Stimulated activated naive CD4-positive, alpha-beta T cell (primary cell): ENCODE results near the gene SP1.
"Not testable (repeated sequence)": the region's sequence is repeated elsewhere in the genome, so short reads cannot be mapped to it uniquely, and the experiment has no call there.

Experiments used
- DNase-seq, 6 experiments: peaks; one replicate each; lab custom pipeline; 2025; lab: John Stamatoyannopoulos, UW

Gene SP1

DNA sequence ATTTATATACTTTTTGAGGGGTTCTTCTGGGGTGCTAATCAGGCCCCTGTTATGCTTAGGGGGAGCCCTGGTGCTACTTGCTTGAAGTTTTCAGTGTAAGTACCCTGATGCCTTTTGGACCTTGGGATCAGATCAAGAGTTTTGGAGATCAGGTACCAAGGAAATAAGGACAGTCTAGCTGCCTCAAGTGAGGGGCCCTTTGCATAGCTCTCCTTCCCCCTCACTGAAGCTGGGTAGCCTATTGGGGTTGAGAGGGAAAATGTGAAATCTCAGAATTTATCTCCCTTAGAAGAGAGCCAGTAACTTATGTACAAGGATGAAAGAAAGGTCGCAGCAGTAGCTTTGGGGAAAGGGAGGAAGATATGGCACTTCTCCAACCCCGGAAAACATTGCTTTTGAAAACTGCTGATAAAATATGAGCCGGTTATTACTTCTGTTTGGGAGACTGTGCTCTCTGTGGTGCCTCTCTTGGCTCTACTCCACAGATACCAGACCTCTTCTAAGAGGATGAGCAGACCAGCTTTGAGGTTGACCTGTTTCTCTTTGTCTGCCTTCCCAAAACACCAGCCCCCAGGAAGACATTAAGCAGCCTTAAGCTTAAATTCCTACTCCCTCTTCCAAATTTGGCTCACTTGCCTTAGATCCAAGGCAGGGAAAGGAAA lies 34.9 kb downstream of the SP1 start:
- no peak for DNase-seq

DNA sequence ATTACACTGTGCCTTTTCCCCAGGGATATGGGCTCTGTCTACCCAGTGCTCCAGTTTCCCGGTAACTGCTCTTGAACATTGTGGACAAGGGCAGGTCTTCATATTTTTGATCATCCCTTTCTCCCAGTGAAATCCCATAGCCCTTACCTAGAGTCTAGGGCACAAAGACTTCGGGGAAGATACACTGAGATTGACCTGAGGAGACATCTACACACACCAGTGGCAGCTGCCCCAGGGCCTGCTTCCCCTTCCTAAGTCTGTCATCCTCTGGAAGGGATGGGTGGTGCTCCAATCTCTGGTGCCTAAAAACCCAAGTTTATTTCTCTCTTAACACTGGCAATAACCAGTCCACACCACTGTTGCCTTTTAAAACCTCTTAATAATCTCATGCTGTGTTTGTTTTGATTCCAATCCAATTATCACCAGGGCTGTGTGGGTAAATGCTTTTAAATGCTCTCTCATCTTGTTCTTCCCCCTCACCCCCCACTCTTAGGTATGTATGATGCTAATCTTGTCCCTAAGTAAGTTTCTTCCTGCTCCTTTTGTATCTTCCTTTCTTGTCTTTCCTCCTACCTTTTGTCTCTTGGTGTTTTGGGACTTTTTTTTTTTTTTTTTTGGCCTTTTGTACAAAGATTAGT lies 35.9 kb downstream of the SP1 start:
- not testable (repeated sequence) for DNase-seq

DNA sequence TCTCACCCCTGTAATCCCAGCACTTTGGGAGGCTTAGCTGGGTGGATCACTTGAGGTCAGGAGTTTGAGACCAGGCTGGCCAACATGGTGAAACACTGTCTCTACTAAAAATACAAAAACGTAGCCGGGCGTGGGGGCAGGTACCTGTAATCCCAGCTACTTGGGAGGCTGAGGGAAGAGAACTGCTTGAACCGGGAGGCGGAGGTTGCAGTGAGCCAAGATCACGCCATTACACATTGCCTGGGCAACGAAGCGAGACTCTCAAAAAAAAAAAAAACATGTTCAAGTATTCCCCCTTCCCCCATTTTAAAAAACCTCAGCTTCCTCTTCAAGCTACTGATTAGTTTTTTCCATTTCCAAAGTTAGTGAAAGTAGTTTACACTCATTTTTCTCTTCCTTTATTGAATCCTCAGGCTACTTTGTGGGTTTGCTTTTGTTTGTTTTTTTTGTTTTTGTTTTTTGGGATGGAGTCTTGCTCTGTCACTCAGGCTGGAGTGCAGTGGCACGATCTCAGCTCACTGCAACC lies 37.4 kb downstream of the SP1 start:
- DNase-seq, result peak in 3 of 6 experiments; percentile 10 to 35 (median 19)

DNA sequence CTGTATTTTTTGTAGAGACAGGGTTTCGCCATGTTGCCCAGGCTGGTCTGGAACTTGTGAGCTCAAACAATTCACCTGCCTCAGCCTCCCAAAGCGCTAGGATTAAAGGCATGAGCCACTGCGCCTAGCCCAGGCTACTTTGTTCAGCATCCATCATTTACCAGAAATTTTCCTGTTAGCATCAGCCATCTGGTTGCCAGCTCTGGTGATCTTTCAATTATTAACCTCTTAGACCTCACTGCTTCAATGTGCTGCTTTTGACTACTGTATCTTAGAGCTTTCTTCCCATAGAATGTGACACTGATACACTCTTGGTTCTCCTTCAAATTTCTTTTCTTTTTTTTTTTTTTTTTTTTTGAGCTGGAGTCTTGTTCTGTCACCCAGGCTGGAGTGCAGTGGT lies 38.2 kb downstream of the SP1 start:
- no peak for DNase-seq

DNA sequence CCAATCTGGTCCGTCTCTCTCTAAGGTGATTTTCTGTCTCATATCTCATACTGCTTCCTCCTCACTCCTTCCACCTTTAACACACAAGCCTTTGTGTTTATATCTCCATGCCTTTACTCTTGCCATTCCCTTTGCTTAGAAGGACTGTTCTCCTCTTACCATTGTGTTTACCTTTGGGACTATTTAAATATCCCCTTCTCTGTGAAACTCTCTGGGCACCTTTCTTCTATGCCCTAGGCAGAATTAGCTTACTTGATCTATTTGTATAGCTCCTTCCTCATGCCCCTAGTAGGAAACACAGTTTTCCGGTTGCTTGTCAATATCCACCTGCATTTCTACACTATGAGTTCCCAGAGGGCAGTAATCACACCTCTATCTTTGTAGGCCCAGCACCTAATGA lies 39.8 kb downstream of the SP1 start:
- DNase-seq, result no peak

DNA sequence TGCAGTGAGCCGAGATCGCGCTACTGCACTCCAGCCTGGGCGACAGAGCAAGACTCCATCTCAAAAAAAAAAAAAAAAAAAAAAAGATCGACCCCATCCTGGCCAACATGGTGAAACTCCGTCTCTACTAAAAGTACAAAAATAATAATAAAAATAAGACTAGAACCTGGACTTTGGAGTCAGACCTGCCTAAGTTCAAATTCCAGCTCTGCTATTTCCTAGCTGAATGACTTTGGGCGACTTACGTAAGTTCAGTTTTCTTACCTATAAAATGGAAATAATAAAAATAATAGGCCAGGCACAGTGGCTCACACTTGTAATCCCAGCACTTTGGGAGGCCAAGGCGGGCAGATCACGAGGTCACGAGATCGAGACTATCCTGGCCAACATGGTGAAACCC lies 42.3 kb downstream of the SP1 start:
- not testable (repeated sequence) for DNase-seq

DNA sequence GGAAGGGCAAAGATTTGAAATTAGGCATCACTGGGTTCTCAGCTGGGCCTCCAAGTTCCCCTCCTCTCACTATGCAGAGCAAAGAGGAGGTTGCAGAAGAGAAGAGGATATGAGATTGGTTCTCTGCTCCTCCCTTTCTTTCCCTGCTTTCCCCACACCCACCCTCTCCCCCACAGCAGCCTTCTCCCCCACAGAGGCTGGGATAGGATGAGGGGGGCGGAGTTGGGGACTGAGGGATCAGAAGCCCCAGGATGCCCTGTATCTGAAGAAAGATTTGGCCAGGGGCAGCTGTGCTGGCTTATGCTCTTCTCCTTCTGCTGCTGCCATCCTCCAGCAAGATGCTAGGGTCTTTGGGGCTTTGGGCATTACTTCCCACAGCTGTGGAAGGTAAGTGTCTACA lies 43.6 kb downstream of the SP1 start, which contains the start of gene AMHR2:
TSS of gene AMHR2 (plus strand) at position 259 of the 400 bp plus-strand sequence. CDS start at position 339, 80 bp downstream.
- DNase-seq, result no peak

DNA sequence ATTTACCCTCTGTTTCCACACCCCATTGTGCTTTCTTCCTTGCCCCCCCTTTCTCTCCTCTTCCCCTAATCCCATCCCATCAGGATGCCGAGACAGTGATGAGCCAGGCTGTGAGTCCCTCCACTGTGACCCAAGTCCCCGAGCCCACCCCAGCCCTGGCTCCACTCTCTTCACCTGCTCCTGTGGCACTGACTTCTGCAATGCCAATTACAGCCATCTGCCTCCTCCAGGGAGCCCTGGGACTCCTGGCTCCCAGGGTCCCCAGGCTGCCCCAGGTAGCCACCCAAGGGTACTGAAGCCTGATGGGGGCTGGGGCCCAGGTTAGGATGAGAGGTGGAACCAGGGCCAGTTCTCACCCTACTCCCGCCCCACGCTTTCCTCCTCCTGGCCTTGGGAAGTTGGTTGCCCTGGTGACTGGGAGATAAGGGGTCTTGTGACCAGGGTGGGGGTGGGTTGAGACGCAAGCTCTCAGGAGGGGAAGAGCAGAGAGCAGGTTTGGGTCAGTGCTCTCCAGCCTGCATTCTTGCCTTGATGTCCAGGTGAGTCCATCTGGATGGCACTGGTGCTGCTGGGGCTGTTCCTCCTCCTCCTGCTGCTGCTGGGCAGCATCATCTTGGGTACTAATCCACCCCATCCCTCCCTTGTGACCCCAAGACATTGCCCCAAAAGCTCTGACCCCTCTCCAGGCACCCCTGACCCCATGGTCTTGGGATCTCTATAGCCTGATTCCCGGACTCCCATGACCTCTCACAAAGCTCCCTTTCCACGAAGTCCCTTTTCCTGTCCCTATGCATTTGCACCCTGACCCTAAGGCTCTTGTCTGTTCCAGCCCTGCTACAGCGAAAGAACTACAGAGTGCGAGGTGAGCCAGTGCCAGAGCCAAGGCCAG lies 44.9 kb downstream of the SP1 start:
- no peak for DNase-seq

DNA sequence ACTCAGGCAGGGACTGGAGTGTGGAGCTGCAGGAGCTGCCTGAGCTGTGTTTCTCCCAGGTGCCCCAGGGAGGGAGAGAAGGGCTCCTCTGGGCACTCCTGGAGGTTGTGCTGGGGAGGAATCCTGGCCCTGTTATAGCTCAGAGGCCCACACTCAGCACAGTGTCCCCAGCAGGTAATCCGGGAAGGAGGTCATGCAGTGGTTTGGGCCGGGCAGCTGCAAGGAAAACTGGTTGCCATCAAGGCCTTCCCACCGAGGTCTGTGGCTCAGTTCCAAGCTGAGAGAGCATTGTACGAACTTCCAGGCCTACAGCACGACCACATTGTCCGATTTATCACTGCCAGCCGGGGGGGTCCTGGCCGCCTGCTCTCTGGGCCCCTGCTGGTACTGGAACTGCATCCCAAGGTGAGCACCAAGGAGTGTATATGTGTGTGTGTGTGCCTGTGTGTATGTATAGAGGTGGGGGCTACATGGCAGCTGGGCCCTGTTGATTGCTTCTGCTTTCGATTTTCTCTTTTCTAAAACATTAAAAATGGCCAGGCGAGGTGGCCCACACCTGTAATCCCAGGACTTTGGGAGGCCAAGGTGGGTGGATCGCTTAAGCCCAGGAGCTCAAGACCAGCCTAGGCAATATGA lies 45.7 kb downstream of the SP1 start:
- DNase-seq, result no peak

DNA sequence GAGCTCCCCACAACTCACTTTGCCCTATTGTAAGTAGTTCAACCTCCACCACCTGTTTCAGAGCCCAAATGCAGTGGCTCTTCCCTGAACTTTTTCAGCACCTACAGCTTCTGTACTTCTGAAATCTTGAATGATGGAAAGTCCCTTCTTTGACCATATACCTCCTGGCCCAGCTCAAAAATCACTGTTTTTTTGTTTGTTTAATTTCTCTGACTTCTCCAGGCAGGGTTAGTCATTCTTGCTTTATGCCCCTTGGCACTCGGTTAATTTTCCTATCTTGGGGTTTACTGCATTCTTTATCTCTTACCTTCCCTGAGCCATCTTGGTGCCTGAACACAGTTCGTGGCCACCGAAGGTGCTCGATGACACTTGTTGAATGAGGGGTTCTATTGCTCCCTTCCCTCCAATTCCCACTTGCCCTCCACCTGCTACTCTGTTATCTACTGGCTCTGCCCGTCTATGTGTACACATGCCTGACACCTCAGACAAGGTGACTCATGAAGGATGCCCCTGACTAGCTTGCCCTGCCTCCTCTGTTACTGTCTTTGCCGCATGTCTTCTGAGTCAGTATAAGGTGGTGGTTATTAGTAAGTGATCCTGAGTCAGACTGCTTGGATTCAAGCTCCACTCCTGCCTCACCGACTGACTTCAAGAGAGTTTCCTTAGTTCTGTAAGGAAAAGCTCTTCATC lies 48.1 kb downstream of the SP1 start:
- DNase-seq, result no peak

DNA sequence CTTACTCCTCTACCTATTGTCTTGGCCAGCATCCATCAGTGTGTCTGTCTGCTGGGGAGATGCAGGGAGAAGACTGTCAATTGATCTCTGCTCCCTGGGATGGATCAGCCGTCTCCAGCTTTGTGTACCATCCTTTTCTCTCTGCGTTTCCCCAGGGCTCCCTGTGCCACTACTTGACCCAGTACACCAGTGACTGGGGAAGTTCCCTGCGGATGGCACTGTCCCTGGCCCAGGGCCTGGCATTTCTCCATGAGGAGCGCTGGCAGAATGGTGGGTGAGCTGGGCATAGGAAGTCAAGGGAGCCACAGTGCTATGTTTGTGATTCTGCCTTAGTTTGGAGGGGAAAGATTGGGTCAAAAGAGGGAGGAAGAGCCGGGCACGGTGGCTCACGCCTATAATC lies 48.8 kb downstream of the SP1 start:
- no peak for DNase-seq

DNA sequence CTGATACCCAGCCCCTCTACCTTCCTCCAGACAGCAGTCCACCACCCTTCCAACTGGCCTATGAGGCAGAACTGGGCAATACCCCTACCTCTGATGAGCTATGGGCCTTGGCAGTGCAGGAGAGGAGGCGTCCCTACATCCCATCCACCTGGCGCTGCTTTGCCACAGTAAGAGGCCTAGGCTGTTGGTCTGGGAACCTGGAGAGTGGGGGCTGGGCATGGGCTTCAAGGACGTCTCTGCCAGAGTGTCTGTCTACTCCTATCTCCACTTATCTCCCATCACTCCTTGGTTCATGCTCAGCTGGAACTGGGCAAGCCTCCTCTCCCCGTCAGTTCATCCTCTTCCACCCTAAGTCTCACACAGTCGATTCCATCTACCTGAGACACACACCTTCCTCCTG lies 50.1 kb downstream of the SP1 start:
- no peak for DNase-seq

DNA sequence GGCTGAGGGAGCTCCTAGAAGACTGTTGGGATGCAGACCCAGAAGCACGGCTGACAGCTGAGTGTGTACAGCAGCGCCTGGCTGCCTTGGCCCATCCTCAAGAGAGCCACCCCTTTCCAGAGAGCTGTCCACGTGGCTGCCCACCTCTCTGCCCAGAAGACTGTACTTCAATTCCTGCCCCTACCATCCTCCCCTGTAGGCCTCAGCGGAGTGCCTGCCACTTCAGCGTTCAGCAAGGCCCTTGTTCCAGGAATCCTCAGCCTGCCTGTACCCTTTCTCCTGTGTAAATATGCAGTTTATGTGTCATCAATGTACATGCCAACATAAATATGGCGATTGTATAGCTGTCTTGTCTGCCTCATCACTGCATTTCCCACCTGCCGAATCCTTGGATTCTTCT lies 51.2 kb downstream of the SP1 start:
- DNase-seq, result no peak

DNA sequence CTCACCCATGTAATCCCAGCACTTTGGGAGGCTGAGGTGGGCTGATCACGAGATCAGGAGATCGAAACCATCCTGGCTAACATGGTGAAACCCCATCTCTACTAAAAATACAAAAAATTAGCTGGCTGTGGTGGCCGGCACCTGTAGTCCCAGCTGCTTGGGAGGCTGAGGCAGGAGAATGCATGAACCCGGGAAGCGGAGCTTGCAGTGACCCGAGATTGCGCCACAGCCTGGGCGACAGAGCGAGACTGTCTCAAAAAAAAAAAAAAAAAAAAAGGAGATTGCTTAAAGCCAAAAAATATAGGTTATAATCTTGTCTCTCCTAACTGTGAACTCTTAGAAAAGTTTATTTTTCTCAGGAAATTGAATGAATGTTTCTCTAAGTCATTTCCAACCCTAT lies 55.4 kb downstream of the SP1 start:
- DNase-seq, result not testable (repeated sequence)

DNA sequence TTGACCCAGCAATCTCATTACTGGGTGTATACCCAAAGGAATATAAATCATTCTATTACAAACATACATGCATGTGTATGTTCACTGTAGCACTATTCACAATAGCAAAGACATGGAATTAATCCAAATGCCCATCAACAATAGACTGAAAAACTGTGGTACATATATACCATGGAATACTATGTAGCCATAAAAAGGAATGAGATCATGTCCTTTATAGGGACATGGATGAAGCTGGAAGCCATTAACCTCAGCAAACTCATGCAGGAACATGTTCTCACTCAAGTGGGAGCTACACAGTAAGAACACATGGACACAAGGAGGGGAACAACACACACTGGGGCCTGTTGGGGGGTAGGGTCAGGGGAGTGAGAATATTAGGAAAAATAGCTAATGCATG lies 59.6 kb downstream of the SP1 start:
- DNase-seq, result not testable (repeated sequence)

DNA sequence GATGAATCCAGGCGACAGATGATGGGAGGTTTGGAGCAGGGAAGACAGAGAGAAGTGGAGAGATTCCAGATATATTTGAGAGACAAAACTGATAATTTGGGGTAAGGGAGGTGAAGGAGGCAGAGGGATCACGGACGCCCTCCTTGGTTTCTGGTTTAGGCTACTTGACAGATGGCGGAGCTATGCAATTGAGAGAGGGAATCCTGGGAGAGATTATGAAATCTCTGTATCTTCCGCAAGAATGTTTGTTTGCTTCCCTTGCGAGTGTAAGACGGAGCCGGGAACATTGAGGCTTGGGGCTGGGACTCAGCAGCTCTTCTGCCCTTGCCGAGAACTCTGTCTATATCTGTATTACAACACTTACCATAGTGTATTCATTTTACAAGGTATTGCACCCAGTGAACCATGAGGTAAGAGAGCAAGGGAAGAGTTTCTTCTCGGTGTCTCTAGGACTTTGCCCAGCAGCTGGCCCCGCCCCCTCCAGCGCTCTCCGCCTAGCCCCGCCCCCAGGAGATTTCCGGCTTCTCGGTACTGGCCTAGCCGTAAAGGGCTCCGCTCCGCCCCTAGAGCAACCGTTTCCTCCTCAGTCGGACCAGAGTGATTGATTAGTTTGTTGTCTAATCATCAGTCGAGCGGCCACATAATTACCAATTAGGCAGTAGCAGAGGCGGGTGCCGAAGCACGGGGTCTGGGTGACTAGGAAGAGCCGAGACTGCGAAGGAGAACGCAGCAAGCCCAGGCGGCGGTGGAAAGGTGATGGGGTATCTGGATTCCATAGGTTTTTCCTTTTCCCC lies 61.3 kb downstream of the SP1 start, which contains the start of gene PRR13:
TSS of gene PRR13 (plus strand) at position 695 of the 794 bp plus-strand sequence. CDS start 981 bp downstream, outside the sequence.
- DNase-seq, result peak; percentile 92 to 98 (median 97)

DNA sequence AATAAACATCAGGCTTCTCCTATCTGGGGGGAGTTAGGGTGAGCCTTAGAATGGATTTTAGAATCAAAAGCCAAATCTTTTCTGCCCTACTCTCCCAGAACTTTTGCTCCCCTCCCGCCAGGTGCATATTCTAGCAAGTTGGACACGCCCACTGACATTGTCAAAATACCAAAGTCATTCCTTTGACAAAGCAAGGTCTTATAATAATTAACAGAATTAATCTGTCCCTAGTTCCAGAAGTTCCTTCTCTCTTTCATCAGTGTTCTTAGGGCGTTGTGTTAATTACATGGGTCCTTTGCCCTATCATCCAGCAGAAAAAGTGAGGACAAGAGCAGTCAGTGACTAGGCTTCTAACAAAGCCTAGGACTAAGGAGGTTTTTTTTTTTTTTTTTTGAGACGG lies 64.0 kb downstream of the SP1 start:
- DNase-seq, result no peak

DNA sequence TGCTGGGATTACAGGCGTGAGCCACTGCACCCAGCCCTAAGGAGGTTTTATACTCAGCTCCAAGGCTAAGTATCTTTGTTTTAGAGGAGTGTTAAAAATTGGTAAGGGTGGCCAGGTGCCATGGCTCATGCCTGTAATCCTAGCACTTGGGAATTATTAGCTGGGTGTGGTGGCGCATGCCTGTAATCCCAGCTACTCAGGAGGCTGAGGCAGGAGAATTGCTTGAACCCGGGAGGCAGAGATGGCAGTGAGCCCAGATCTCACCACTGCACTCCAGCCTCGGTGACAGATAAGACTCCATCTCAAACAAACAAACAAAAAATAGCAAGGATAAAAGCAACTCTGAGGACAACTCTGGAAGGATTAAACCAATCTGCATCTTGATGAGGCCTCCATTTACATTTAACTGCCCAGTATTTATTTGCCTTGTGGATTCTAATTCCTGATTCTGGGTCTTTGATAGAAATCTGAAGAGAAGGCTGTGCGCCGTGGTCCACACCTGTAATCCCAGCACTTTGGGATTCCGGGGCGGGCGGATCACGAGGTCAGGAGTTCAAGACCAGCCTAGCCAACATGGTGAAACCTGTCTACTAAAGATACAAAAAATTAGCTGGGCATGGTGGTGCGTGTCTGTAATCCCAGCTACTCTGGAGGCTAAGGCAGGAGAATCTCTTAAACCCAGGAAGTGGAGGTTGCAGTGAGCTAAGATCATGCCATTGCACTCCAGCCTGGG lies 64.8 kb downstream of the SP1 start:
- not testable (repeated sequence) for DNase-seq

DNA sequence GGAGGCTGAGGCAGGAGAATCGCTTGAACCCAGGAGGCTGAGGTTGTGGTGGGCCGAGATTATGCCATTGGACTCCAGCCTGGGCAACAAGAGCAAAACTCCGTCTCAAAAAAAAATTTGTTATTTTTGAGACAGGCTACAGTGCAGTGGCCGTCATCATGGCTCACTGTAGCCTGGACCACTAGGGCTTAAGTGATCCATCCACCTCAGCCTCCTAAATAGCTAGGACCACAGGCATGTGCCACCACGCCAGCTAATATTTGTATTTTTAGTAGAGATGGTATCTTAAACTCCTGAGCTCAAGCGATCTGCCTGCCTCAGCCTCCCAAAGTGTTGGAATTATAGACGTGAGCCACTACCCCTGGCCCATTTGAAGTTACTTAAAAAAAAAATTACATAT lies 71.0 kb downstream of the SP1 start:
- no peak for DNase-seq

DNA sequence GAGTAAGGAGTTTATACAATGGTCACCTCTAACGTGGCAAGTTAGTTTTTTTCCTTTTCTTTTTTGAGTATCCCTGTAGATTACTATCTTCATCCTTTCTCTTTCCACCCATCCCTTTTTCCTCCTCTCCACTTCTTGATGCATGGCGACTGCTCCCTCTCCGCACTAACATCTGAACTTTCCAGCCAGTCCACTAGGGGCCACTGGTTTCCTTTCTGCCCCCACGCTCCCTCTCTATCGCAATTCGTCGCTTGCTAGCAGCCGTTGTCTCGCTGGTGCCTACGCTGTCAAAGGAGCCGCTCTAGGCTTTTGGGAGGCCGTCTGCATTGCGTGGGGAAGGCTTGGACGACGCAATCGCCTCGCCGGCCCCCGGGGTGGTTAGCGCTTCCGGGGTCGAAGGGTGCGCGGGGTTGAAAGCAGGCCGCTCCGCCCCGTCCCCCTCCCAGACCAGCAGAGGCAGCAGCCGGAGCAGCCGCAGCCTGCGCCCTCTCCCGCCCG lies 71.7 kb downstream of the SP1 start, which contains the start of gene PCBP2:
TSS of gene PCBP2 (plus strand) at position 442 of the 498 bp plus-strand sequence. CDS start 2,699 bp downstream, outside the sequence.
- DNase-seq, result peak; percentile 90 to 98 (median 96)
